Endothelial cell of umbilical vein (primary cell): ENCODE measurements around the gene C1orf174. TPM values are rescaled to one million over a fixed set of nuclear protein-coding genes. Genes with fewer than 3 reads are reported as not detected.

Source experiments
- BruUV-seq: library from RNA; stranded (reverse); fragments of 400-500 nt; replicated peaks from 2 replicates; lab custom pipeline; 2021; lab: Mats Ljungman, UMichigan
- CTCF ChIA-PET: fragments of 300-600, 350-600 bp; sonication (Branson Sonifier 250); formaldehyde crosslinking; loops from one replicate; lab custom pipeline; 2021; ENCODE audit warnings: antibody characterized with exemption, inconsistent platforms; lab: Charles Lee
- POLR2A ChIA-PET: fragments of 300-600, 350-600 bp; sonication (Branson Sonifier 250); formaldehyde crosslinking; loops from one replicate; lab custom pipeline; 2021; ENCODE audit warnings: antibody characterized with exemption, inconsistent platforms; lab: Charles Lee
- DNase-seq: peaks from one replicate; pipeline ENCODE4 v3.0.0-alpha.2; 2011; ENCODE audit warnings: low read depth, low spot score
- FAIRE-seq: peaks from 2 replicates; lab custom pipeline; 2011; peaks lifted over from hg19 to GRCh38; lab: Jason Lieb, UNC
- H2AFZ ChIP-seq: 2 replicates; pipeline ENCODE4 v1.6.0; 2012; ENCODE audit warnings: low read depth, low read length, control low read depth, inconsistent platforms
- H3K27ac ChIP-seq: 2 replicates; pipeline ENCODE4 v1.5.1; 2011; ENCODE audit warnings: low read depth, mild to moderate bottlenecking, control low read depth, low read length, moderate library complexity; ENCODE audit not compliant: insufficient read depth
- H3K27me3 ChIP-seq, 2 experiments: 2 replicates each; pipeline versions ENCODE4 v1.6.0 to v1.6.1; 2011; ENCODE audit warnings: low read length in 2 of 2, mixed read lengths in 1 of 2; ENCODE audit not compliant: control insufficient read depth in 2 of 2, insufficient read depth in 2 of 2
- H3K36me3 ChIP-seq, 2 experiments: 2 replicates in 1 of 2; 3 replicates in 1 of 2; pipeline ENCODE4 v1.5.1; 2011; ENCODE audit warnings: low read length in 2 of 2, mild to moderate bottlenecking in 1 of 2, moderate library complexity in 1 of 2; ENCODE audit not compliant: control insufficient read depth in 2 of 2, insufficient read depth in 2 of 2; ENCODE audit errors: extremely low read depth in 1 of 2
- H3K4me1 ChIP-seq: 3 replicates; pipeline ENCODE4 v1.5.1; 2011; ENCODE audit warnings: mild to moderate bottlenecking, low read length; ENCODE audit not compliant: control insufficient read depth, insufficient read depth; ENCODE audit errors: extremely low read depth
- H3K4me2 ChIP-seq: 2 replicates; pipeline ENCODE4 v1.6.1; 2011; ENCODE audit warnings: low read length, control low read depth, mixed read lengths; ENCODE audit not compliant: insufficient read depth
- H3K4me3 ChIP-seq, 3 experiments: fragments of 200-600 bp in 1 of 3; sonication (generic), shearing (Covaris generic) in 1 of 3; replicated peaks in 1 of 3; 2 replicates each; pipeline ENCODE4 v1.5.1; 2011 to 2016; ENCODE audit warnings: control low read depth in 3 of 3, low read length in 3 of 3, mild to moderate bottlenecking in 2 of 3, inconsistent platforms in 1 of 3, low read depth in 1 of 3, moderate library complexity in 1 of 3; ENCODE audit not compliant: insufficient read depth in 1 of 3
- H3K79me2 ChIP-seq: 2 replicates; pipeline ENCODE4 v1.6.0; 2012; ENCODE audit warnings: low read length, inconsistent platforms; ENCODE audit not compliant: control insufficient read depth, insufficient read depth
- H3K9ac ChIP-seq: replicated peaks from 2 replicates; pipeline ENCODE3; 2011; ENCODE audit warnings: low read length, control low read depth; ENCODE audit not compliant: insufficient read depth; ENCODE audit errors: extremely low read depth
- H3K9me1 ChIP-seq: replicated peaks from 3 replicates; pipeline ENCODE4 v1.6.0; 2011; ENCODE audit warnings: mild to moderate bottlenecking, low read length; ENCODE audit not compliant: control insufficient read depth, insufficient read depth; ENCODE audit errors: extremely low read depth
- H3K9me3 ChIP-seq: replicated peaks from 2 replicates; pipeline ENCODE4 v1.5.1; 2012; ENCODE audit warnings: low read length, inconsistent platforms; ENCODE audit not compliant: control insufficient read depth, insufficient read depth
- H4K20me1 ChIP-seq: replicated peaks from 2 replicates; pipeline ENCODE3; 2011; ENCODE audit warnings: mild to moderate bottlenecking, low read length; ENCODE audit not compliant: control insufficient read depth, insufficient read depth; ENCODE audit errors: extremely low read depth
- EZH2 ChIP-seq: IDR thresholded peaks from 2 replicates; pipeline ENCODE4 v1.6.1; 2012; ENCODE audit warnings: borderline replicate concordance, low read depth, mild to moderate bottlenecking, moderate library complexity, low read length, inconsistent platforms; ENCODE audit not compliant: severe bottlenecking
- GATA2 ChIP-seq: IDR thresholded peaks from 2 replicates; pipeline ENCODE4 v1.7.0; 2011; ENCODE audit warnings: low read depth, mild to moderate bottlenecking, moderate library complexity, mixed read lengths, low read length; ENCODE audit not compliant: insufficient read length, insufficient read depth
- JUN ChIP-seq: IDR thresholded peaks from 2 replicates; pipeline ENCODE4 v1.6.1; 2011; ENCODE audit warnings: borderline replicate concordance, low read depth; ENCODE audit not compliant: insufficient read length, insufficient read depth
- MAX ChIP-seq: IDR thresholded peaks from 2 replicates; pipeline ENCODE4 v1.6.1; 2011; ENCODE audit not compliant: insufficient read depth, insufficient read length
- POLR2A ChIP-seq: IDR thresholded peaks from 2 replicates; pipeline ENCODE4 v1.6.1; 2012; ENCODE audit warnings: low read depth, mild to moderate bottlenecking, control low read depth, low read length
- POLR2AphosphoS5 ChIP-seq: IDR thresholded peaks from 2 replicates; pipeline ENCODE4 v1.6.1; 2012; ENCODE audit warnings: low read depth, mild to moderate bottlenecking, control low read depth, low read length, moderate library complexity; ENCODE audit not compliant: insufficient read depth
- dilution Hi-C: fragments of 300-500 bp; cut with MboI; formaldehyde crosslinking; loops from one replicate; pipeline ENCODE4 v1.15.0; 2019; ENCODE audit warnings: low sequenced_read_pairs; ENCODE audit not compliant: extremely low pct_ligation_motif_present
- intact Hi-C: fragments of 100-400 bp; cut with micrococcal nuclease; formaldehyde crosslinking; loops from one replicate; pipeline ENCODE4 v1.10.0; 2022
- polyA plus RNA-seq, 4 experiments: library from polyadenylated mRNA; depleted of rRNA in 3 of 4; stranded (reverse) in 3 of 4; unstranded in 1 of 4; fragments of >200 nt; gene quantifications; 2 replicates each; pipeline versions ENCODE4 v1.2.1 to v1.2.3, GENCODE V29; 2011 to 2012; ENCODE audit warnings: missing spikeins in 1 of 4
- total RNA-seq: library from RNA; stranded (reverse); gene quantifications from 2 replicates; pipeline ENCODE4 v1.2.3, GENCODE V29; 2021

Gene C1orf174
- total and polyA plus RNA-seq, 2 donors (not counting 3 experiments of a cell fraction or from before 2014, with no cell fraction given) = 28.0 to 31.7 TPM

- no peaks in the 10 kb centered on the region for H3K27me3 ChIP-seq
- no peaks in the 10 kb centered on the region for H3K9me3 ChIP-seq
- no peaks in the 10 kb centered on the region for H3K79me2 ChIP-seq
- intact Hi-C loops = no loop called here
- no peaks in the 10 kb centered on the region for H3K36me3 ChIP-seq
- FAIRE-seq (no peak), DNase-seq (no peak)
- dilution Hi-C loops = no loop called here
- BruUV-seq = no TSS peak
- H3K4me1 ChIP-seq = no peaks in the 10 kb centered on the region
- no peaks in the 10 kb centered on the region for H3K9me1 ChIP-seq
- no peak overlapping the region for H3K4me3 ChIP-seq
- H3K27ac ChIP-seq = no peak overlapping the region
- CTCF ChIA-PET = no interaction called here
- no peak for TF ChIP-seq EZH2
- no peak overlapping the region for H2AFZ ChIP-seq
- no peaks in the 10 kb centered on the region for H4K20me1 ChIP-seq
- H3K9ac ChIP-seq = no peak overlapping the region
- H3K4me2 ChIP-seq = no peak overlapping the region
- POLR2A ChIA-PET = no interaction called here
Observed at GRCh38 chr1:3943806-3944577, 43.9 kb upstream of the C1orf174 start.

GRCh38 chr1:3943123-3943431, 43.0 kb upstream of the C1orf174 start:
- Histone ChIP-seq H3K9me3 (no peaks in the 10 kb centered on the region), H3K27me3 (no peaks in the 10 kb centered on the region), H3K4me2 (no peak overlapping the region), H3K4me3 (no peak overlapping the region), H3K9me1 (no peaks in the 10 kb centered on the region), H2AFZ (no peak overlapping the region), H4K20me1 (no peaks in the 10 kb centered on the region), H3K79me2 (no peaks in the 10 kb centered on the region), H3K4me1 (no peaks in the 10 kb centered on the region), H3K27ac (no peak overlapping the region), H3K9ac (no peak overlapping the region), H3K36me3 (no peaks in the 10 kb centered on the region)
- DNase-seq = no peak
- POLR2A ChIA-PET = no interaction called here
- dilution Hi-C loops (no loop called here), intact Hi-C loops (no loop called here)
- no TSS peak for BruUV-seq
- CTCF ChIA-PET = no interaction called here
- TF ChIP-seq JUN (no peak), MAX (no peak), POLR2AphosphoS5 (no peak), POLR2A (no peak), GATA2 (no peak)
- FAIRE-seq = no peak
